ENCODE results near the gene PODN.

DNA sequence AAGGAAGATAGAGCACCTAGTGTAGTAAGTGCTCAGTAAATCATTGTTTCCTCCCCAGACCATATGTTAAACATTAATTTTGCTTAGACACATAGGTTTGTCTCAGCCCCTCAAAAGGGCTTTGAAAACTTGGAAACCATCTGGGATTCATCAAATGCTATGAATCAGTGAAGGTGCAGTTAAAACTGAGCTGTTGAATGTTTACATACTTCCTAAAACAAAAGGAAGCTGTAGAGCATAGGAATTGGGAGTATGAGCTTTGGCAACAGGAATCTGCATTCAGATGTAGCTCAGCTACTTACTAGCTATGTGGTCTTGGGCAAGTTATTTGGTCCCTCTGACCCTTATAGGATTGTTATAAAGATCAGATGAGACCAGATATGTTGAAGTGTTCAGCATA is 18.7 kb upstream of the PODN start:
- TF ChIP-seq EP300 (IDR thresholded peaks at IDR 0.05) (no peak), CTCF (IDR thresholded peaks at IDR 0.05) (no peak), POLR2A (IDR thresholded peaks at IDR 0.05) (no peak), POLR2AphosphoS5 (IDR thresholded peaks at IDR 0.05) (no peak)
